Measurements from ENCODE around the gene ZNF490.

Gene ZNF490

DNA sequence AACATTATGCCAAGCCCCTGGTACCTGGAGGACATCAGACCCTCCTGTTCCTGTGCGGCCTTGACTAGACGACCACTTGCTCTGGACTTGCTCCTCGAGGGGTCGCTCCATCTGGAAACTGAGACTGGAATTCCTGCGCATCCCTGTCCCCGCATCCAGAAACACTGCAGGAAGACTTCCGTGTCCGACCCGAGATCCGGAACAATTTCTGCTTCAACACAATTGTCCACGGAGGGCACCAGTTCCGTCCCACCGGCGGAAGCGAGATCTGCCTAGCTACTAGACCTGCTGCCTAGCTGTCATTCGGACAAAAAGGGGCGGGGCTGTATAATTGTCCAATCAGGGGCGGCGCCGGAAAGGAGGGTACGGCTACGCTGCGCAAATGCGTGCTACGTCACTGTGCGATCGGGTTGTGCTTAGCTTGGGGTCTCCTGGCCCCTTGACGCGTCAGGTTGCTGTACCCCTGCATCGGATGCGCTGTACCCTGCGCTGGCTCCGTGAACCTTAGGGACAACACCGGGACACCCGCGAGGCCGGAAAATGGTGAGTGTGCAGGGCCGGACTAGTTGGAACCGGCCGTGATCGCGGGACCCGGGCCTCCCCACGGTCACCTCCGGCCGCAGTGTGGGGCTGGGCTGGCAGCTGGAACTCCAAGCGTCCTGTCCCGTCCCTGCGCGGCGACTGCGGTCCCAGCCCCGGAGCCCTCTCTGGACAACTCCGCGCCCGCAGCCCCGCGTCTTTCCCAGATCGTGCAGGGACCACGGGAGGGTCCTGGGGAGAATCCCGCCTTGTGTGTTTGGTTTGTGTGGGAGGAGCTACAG is at the start of gene ZNF490, which contains the start of gene ZNF791:
Gene ZNF490 (minus strand): TSS at position 274 of the 821 bp plus-strand sequence. CDS start 133 bp downstream, at position 141.
Gene ZNF791 (plus strand): TSS at position 381 of the 821 bp plus-strand sequence. CDS start 160 bp downstream, at position 541.
- Mint-ChIP-seq H3K36me3 (ENCODE audit: low read depth) (peaks cover 35% of the 10 kb centered on the region), H3K9me3 (no peaks in the 10 kb centered on the region), H3K4me3 (peak within 1 kb of the TSS; percentile 100), H3K27ac (peak within 1 kb of the TSS; percentile 98 to 100 (median 100)), H3K27me3 (ENCODE audit: low read depth) (no peaks in the 10 kb centered on the region), H3K4me1 (peaks cover 11% of the 10 kb centered on the region)
- TF ChIP-seq, protein P1, sequence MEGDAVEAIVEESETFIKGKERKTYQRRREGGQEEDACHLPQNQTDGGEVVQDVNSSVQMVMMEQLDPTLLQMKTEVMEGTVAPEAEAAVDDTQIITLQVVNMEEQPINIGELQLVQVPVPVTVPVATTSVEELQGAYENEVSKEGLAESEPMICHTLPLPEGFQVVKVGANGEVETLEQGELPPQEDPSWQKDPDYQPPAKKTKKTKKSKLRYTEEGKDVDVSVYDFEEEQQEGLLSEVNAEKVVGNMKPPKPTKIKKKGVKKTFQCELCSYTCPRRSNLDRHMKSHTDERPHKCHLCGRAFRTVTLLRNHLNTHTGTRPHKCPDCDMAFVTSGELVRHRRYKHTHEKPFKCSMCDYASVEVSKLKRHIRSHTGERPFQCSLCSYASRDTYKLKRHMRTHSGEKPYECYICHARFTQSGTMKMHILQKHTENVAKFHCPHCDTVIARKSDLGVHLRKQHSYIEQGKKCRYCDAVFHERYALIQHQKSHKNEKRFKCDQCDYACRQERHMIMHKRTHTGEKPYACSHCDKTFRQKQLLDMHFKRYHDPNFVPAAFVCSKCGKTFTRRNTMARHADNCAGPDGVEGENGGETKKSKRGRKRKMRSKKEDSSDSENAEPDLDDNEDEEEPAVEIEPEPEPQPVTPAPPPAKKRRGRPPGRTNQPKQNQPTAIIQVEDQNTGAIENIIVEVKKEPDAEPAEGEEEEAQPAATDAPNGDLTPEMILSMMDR (IDR thresholded peaks at IDR 0.05; ENCODE audit: unreplicated experiment in 3 of 3) = no peak

DNA sequence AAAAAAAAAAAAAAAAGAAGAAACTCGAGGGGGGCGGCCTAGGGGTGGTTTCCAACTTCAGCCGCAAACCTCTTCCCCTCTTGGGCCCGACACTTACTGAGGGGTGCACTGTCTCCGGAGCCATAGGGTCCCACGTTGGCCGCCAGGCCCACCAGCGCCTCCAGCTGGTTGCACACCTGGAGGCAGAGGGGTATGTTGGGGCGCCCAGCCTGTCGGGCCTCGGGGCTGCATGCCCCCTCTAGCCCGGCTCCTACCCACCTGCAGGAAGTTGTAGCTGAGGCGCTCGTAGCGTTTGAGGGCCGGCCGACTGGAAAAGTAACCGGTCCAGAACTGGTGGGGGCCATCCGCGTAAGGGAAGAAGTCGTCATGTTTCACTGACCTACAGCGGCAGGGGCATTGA is 47.4 kb upstream of the ZNF490 start:
- H3K27me3 Mint-ChIP-seq (ENCODE audit: low read depth) = no peaks in the 10 kb centered on the region
- H3K27ac Mint-ChIP-seq = no peak overlapping the region
- peaks cover 40% of the 10 kb centered on the region for H3K36me3 Mint-ChIP-seq (ENCODE audit: low read depth)
- no peaks in the 10 kb centered on the region for H3K9me3 Mint-ChIP-seq
- no peak overlapping the region for H3K4me3 Mint-ChIP-seq
- TF ChIP-seq, protein P1 (IDR thresholded peaks at IDR 0.05; ENCODE audit: unreplicated experiment in 3 of 3) = no peak
- no peaks in the 10 kb centered on the region for H3K4me1 Mint-ChIP-seq

- Mint-ChIP-seq H3K27ac (no peak overlapping the region), H3K4me1 (no peaks in the 10 kb centered on the region), H3K36me3 (ENCODE audit: low read depth) (peaks cover 42% of the 10 kb centered on the region), H3K9me3 (no peaks in the 10 kb centered on the region), H3K4me3 (no peak overlapping the region), H3K27me3 (ENCODE audit: low read depth) (no peaks in the 10 kb centered on the region)
- TF ChIP-seq, protein P1 (IDR thresholded peaks at IDR 0.05; ENCODE audit: unreplicated experiment in 3 of 3) = no peak
Measured at GRCh38 chr19:12656899-12657571, 46.4 kb upstream of the ZNF490 start.

DNA sequence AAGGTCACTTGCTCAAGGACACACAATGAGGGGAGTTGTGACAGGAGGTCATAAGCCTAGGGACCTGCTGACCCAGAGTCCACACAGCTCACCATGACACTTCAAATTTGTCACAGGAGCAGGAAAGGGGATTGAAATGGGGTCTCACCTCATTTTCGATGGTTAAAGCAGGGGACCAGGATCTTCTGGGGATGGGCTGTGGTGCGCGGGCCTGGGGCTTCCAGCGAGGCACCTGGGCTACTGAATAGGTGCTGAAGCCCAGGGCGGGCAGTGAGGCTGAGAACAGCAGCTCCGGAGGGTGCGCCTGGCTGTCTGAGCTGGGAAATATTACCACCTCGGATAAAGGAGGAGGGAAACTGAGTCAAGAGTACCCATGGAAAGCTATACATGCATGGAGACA is 44.9 kb upstream of the ZNF490 start:
- TF ChIP-seq, protein P1 (IDR thresholded peaks at IDR 0.05; ENCODE audit: unreplicated experiment in 3 of 3) = no peak
- peaks cover 43% of the 10 kb centered on the region for H3K36me3 Mint-ChIP-seq (ENCODE audit: low read depth)
- H3K4me1 Mint-ChIP-seq = no peaks in the 10 kb centered on the region
- no peak overlapping the region for H3K27ac Mint-ChIP-seq
- no peaks in the 10 kb centered on the region for H3K27me3 Mint-ChIP-seq (ENCODE audit: low read depth)
- no peak overlapping the region for H3K4me3 Mint-ChIP-seq
- no peaks in the 10 kb centered on the region for H3K9me3 Mint-ChIP-seq

DNA sequence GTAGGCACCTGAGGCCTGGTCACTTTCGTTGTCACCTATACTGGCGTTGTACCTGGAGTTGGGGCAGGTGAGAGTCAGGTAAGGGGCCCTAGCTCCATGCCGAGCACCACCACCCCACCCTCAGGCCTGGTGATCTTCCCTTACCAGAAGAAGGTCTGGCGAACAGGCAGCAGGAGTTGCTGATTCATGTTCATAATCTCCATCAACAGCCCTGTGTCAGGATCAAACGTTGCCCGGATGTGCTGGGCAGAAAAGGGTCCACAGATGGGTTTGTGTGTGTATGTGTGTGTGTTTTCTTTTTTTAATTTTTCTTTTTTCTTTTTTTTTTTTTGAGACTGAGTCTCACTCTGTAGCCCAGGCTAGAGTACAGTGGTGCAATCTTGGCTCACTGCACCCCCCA is 41.6 kb upstream of the ZNF490 start:
- TF ChIP-seq, protein P1 (IDR thresholded peaks at IDR 0.05; ENCODE audit: unreplicated experiment in 3 of 3) = no peak
- Mint-ChIP-seq H3K4me3 (no peak overlapping the region), H3K36me3 (ENCODE audit: low read depth) (peaks cover 34% of the 10 kb centered on the region), H3K27me3 (ENCODE audit: low read depth) (no peaks in the 10 kb centered on the region), H3K27ac (no peak overlapping the region), H3K4me1 (no peaks in the 10 kb centered on the region), H3K9me3 (no peaks in the 10 kb centered on the region)
